HCT116 (cell line): Measurements from ENCODE around the gene NFAT5.

ENCODE experiments used
- EZH2 ChIP-seq: fragments of 200-600 bp; sonication (generic); IDR thresholded peaks from 2 replicates; pipeline ENCODE4 v1.6.1; 2017; ENCODE audit warnings: antibody characterized with exemption, mixed run types
- POLR2A ChIP-seq: IDR thresholded peaks from 2 replicates; pipeline ENCODE4 v1.7.0; 2011; ENCODE audit warnings: borderline replicate concordance; ENCODE audit not compliant: insufficient read depth, insufficient read length; ENCODE audit errors: extremely low read depth
- TF ChIP-seq, protein P1 (sequence below), 3 experiments: fragments of 200-600 bp in 1 of 3; sonication (generic) in 1 of 3; IDR thresholded peaks in 2 of 3; conservative IDR thresholded peaks in 1 of 3; 2 replicates each; pipeline ENCODE4 v1.5.1; 2012 to 2017; ENCODE audit warnings: low read depth in 2 of 3, low read length in 2 of 3, antibody characterized with exemption in 1 of 3, borderline replicate concordance in 1 of 3, control low read depth in 1 of 3, mild to moderate bottlenecking in 1 of 3, mixed read lengths in 1 of 3, mixed run types in 1 of 3, moderate library complexity in 1 of 3; ENCODE audit not compliant: insufficient read depth in 1 of 3

DNA sequence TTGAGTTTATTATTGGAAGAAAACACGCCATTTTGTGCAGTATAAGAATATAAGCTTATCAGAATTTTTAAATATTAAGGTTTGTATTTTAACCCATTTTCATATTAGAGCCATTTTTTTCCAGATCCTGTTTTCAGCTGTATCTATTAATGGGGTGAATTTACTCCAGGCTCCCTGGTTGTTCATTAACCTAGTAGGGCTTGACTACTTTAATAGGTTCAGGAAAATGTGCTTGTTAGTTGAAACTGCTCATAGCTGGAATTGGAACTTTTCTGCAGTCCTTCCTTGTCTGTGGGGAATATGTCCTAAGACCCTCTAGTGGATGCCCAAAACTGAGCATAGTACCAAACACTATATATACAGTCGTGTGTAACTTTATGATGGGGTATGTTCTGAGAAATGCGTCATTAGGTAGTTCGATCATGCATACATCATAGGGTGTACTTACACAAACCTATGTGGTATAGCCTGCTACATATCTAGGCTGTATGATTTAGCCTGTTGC is 28.0 kb downstream of the NFAT5 start:
- TF ChIP-seq EZH2 (no peak), POLR2A (no peak)
- TF ChIP-seq, protein P1, sequence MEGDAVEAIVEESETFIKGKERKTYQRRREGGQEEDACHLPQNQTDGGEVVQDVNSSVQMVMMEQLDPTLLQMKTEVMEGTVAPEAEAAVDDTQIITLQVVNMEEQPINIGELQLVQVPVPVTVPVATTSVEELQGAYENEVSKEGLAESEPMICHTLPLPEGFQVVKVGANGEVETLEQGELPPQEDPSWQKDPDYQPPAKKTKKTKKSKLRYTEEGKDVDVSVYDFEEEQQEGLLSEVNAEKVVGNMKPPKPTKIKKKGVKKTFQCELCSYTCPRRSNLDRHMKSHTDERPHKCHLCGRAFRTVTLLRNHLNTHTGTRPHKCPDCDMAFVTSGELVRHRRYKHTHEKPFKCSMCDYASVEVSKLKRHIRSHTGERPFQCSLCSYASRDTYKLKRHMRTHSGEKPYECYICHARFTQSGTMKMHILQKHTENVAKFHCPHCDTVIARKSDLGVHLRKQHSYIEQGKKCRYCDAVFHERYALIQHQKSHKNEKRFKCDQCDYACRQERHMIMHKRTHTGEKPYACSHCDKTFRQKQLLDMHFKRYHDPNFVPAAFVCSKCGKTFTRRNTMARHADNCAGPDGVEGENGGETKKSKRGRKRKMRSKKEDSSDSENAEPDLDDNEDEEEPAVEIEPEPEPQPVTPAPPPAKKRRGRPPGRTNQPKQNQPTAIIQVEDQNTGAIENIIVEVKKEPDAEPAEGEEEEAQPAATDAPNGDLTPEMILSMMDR (IDR thresholded peaks at IDR 0.05 in 2 of 3, conservative IDR thresholded peaks at IDR 0.05 in 1 of 3; ENCODE audit: borderline replicate concordance in 1 of 3, insufficient read depth in 1 of 3, low read depth in 2 of 3, low read length in 2 of 3), result no peak
